AG10803 (cell line): ENCODE data around the gene ENTPD6.
"Not testable (repeated sequence)": the region's sequence is repeated elsewhere in the genome, so short reads cannot be mapped to it uniquely, and the experiment has no call there.

Experiments used
- DNase-seq: peaks from one replicate; pipeline ENCODE4 v3.0.0; 2010; ENCODE audit warnings: low read depth
- H3K4me3 ChIP-seq: 2 replicates; pipeline ENCODE4 v1.5.1; 2011; ENCODE audit warnings: mild to moderate bottlenecking, low read length, control low read depth
- TF ChIP-seq, protein P1 (sequence below): conservative IDR thresholded peaks from 2 replicates; pipeline ENCODE4 v1.5.1; 2011; ENCODE audit warnings: mild to moderate bottlenecking, low read length, control low read depth, inconsistent platforms

Gene ENTPD6

DNA sequence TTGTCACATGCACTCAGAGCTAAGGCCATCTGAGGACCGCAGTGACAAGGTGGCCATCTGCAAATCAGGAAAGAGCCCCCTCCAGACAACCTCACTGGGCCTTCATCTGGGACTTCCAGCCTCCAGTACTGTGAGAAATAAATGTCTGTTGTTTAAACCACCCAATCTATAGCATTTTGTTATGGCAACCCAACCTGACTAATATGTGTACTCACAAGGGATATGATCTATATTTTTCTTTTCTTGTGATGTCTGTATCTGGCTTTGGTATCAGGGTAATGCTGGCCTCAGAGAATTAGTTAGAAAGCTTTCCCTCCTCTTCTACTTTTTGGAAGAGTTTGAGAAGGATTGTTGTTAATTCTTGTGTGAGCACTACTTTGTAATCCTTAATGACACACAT is 37.5 kb upstream of the ENTPD6 start:
- TF ChIP-seq, protein P1, sequence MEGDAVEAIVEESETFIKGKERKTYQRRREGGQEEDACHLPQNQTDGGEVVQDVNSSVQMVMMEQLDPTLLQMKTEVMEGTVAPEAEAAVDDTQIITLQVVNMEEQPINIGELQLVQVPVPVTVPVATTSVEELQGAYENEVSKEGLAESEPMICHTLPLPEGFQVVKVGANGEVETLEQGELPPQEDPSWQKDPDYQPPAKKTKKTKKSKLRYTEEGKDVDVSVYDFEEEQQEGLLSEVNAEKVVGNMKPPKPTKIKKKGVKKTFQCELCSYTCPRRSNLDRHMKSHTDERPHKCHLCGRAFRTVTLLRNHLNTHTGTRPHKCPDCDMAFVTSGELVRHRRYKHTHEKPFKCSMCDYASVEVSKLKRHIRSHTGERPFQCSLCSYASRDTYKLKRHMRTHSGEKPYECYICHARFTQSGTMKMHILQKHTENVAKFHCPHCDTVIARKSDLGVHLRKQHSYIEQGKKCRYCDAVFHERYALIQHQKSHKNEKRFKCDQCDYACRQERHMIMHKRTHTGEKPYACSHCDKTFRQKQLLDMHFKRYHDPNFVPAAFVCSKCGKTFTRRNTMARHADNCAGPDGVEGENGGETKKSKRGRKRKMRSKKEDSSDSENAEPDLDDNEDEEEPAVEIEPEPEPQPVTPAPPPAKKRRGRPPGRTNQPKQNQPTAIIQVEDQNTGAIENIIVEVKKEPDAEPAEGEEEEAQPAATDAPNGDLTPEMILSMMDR: no peak
- H3K4me3 ChIP-seq: no peak overlapping the region
- DNase-seq: no peak

DNA sequence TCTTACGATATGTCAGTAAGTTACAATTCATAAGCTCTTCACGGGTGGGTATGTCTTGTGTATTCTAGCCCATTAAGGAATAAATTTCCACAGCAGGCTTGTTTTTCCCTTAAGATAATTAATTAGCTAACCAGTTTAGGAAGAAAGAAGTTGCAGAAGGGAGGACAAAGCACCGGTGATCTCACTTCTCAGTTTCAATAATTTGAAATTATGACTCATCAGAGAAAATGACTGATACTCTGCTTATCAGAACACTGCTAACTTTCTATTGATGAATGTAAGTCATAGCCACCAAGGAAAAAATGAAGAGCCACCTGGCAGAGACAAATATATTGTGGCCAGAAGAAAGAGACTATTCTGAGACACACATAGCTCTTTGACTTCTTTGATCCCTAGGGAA is 35.0 kb upstream of the ENTPD6 start:
- no peak for DNase-seq
- TF ChIP-seq, protein P1: no peak
- no peak overlapping the region for H3K4me3 ChIP-seq

DNA sequence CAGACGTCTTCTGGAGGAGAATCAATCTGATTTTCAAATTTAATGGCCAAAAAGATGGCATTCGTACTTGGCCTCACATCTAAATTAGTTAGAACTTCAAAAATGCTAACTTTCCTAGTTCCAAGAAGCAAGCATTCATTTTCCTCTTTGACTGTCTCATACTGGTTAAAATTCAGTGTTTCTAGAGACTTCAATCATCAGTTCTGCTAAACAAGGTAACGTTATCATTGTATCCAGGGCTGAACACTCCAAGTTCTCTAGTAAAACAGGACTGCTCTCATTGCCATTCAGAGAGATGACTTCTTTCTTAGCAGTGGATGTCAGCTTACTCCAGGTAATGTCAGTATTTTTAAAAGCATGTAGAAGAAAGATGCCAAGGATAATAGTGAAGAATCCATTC is 34.6 kb upstream of the ENTPD6 start:
- no peak overlapping the region for H3K4me3 ChIP-seq
- DNase-seq: no peak
- TF ChIP-seq, protein P1: no peak

DNA sequence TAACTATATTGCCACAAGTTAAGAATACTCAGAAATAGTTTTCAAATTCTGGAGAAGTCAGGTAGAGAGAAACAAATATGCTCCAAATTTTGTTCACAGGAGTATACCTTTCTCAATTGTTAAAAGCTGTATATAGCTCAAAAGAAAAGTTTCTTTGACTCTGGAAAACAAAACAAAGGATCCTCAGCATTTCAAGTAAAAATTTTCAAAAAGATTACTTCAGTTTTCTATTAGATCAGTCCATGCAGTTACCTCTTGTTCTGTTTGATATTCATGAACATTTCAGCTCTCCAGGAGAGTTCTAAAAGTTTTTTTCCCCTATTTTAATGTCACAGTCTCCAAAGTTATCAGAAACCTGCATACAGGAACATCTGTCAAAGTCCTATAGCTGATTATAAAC is 30.4 kb upstream of the ENTPD6 start:
- no peak for DNase-seq
- H3K4me3 ChIP-seq: no peak overlapping the region
- TF ChIP-seq, protein P1: no peak

DNA sequence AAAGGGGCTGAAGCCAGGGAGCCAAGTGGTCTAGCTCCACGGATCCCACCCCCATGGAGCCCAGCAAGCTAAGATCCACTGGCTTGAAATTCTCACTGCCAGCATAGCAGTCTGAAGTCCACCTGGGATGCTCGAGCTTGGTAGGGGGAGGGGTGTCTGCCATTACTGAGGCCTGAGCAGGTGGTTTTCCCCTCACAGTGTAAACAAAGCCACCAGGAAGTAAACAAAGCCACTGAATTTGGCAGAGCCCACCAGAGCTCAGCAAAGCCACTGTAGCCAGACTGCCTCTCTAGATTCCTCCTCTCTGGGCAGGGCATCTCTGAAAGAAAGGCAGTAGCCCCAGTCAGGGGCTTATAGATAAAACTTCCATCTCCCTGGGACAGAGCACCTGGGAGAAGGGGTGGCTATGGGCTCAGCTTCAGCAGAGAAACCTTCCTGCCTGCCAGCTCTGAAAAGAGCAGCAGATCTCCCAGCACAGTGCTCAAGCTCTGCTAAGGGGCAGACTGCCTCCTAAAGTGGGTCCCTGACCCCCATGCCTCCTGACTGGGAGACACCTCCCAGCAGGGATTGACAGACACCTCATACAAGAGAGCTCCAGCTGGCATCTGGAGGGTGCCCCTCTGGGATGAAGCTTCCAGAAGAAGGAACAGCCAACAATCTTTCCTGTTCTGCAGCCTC is 29.3 kb upstream of the ENTPD6 start:
- not testable (repeated sequence) for H3K4me3 ChIP-seq

DNA sequence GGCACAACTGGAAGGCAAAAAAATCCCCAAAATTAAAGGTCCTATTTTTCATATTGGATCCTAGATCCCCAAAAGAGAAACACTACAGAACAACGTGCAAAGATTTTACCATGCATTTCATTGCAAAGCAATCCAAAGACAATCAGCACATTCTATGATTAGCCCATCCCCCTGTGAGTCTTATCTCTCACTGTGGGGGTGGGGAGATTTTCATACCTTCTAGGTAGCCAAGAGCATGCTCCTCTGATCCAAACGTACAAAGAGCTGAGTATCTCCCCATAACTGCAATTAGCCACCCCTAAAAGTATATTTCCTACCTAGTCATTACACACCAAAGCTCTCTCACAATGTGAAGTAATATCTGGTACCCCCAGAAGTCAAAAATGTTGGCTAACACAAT is 22.2 kb upstream of the ENTPD6 start:
- DNase-seq: no peak
- TF ChIP-seq, protein P1: no peak
- H3K4me3 ChIP-seq: no peak overlapping the region

More for the DNA sequence above, 29.3 kb upstream of the ENTPD6 start:
- DNase-seq: not testable (repeated sequence)

DNA sequence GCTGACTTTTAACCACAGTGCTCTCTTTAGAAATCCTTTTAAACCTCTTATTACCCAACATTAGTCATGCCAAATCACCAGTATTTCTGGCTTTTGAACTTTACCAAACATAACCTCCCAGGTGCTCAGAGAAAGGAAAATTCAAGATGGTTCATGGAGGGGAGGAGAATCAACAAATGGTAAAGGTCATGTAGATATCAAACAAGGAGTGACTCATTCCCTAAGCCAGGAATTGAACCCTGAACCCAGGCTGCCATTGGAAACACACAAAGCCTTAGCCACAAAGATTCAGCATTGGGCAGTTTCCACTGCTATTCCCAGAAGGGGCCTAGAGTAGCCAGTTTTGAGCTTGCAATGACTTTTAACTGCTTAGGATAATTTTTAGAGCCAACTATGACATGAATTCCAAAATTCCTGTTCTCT is 21.6 kb upstream of the ENTPD6 start:
- DNase-seq: no peak
- TF ChIP-seq, protein P1: no peak
- no peak overlapping the region for H3K4me3 ChIP-seq
